ENCODE data around the gene THTPA. TPM values are rescaled to one million over a fixed set of nuclear protein-coding genes. Genes with fewer than 3 reads are reported as not detected.

Gene THTPA
- total and polyA plus RNA-seq, 9 of the 15 experiments (the other 6 are each of a cell fraction or from before 2014, with no cell fraction given) = 2.4 to 8.7 (median 5.2) TPM

GRCh38 chr14:23542261-23542660 is 13.8 kb upstream of the THTPA start (continued):
- TF ChIP-seq CHD7 (IDR thresholded peaks at IDR 0.05; ENCODE audit: low read depth, low read length) (no peak), ILK (tag; IDR thresholded peaks at IDR 0.05; ENCODE audit: borderline replicate concordance, low read depth) (no peak), ASH1L (IDR thresholded peaks at IDR 0.05; ENCODE audit: borderline replicate concordance, low read depth, partially characterized antibody) (no peak), PHF21A (IDR thresholded peaks at IDR 0.05; ENCODE audit: borderline replicate concordance, low read depth) (no peak), ZNF263 (CRISPR knock-in tag; IDR thresholded peaks at IDR 0.05; ENCODE audit: borderline replicate concordance) (no peak), SP2 (IDR thresholded peaks at IDR 0.05; ENCODE audit: extremely low read depth, low read depth, low read length, poor library complexity, severe bottlenecking) (no peak), ZC3H4 (CRISPR knock-in tag; IDR thresholded peaks at IDR 0.05; ENCODE audit: borderline replicate concordance) (no peak), NONO (IDR thresholded peaks at IDR 0.05; ENCODE audit: low read depth in 2 of 2, low read length in 1 of 2) (no peak), ZNF253 (CRISPR knock-in tag; conservative IDR thresholded peaks at IDR 0.05) (no peak), NR2C1 (IDR thresholded peaks at IDR 0.05) (no peak), NR2C1 (tag; IDR thresholded peaks at IDR 0.05) (no peak)
